DMS114 treated with DMSO at 0.1 percent for 48 hours (cell line): Measurements from ENCODE around the gene MAPK8IP3.

Experiments
- DNase-seq: peaks from one replicate; lab custom pipeline; 2025; ENCODE audit not compliant: unreplicated experiment; lab: John Stamatoyannopoulos, UW

Gene MAPK8IP3

GRCh38 chr16:1773703-1774447, 67.9 kb downstream of the MAPK8IP3 start:
- no peak for DNase-seq

- no peak for DNase-seq
Measured at GRCh38 chr16:1774448-1774780, 68.4 kb downstream of the MAPK8IP3 start.

- no peak for DNase-seq
Measured at GRCh38 chr16:1775006-1775845, 69.2 kb downstream of the MAPK8IP3 start.

GRCh38 chr16:1775846-1776671, 70.1 kb downstream of the MAPK8IP3 start:
- no peak for DNase-seq

- no peak for DNase-seq
Measured at GRCh38 chr16:1776672-1776955, 70.6 kb downstream of the MAPK8IP3 start.

DNA sequence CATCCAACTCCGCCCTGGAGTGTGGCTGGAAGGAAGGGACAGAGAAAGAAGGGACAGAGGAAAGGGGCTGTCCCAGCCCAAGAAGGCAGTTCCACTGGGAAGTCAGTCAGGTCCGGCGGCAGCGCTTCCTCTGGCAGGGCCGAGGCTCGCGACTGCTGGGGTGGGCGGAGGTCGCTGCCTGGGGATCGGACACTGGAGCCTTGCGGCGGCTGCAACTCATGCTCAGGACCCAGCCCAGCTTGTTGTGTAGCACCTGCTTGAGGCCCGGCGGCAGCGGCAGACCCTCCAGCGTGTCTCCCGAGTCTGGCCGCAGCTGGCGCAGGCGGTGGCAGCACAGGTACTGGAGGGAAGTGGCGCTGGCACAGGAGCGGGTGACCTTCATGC, 71.0 kb downstream of the MAPK8IP3 start:
- no peak for DNase-seq

DNA sequence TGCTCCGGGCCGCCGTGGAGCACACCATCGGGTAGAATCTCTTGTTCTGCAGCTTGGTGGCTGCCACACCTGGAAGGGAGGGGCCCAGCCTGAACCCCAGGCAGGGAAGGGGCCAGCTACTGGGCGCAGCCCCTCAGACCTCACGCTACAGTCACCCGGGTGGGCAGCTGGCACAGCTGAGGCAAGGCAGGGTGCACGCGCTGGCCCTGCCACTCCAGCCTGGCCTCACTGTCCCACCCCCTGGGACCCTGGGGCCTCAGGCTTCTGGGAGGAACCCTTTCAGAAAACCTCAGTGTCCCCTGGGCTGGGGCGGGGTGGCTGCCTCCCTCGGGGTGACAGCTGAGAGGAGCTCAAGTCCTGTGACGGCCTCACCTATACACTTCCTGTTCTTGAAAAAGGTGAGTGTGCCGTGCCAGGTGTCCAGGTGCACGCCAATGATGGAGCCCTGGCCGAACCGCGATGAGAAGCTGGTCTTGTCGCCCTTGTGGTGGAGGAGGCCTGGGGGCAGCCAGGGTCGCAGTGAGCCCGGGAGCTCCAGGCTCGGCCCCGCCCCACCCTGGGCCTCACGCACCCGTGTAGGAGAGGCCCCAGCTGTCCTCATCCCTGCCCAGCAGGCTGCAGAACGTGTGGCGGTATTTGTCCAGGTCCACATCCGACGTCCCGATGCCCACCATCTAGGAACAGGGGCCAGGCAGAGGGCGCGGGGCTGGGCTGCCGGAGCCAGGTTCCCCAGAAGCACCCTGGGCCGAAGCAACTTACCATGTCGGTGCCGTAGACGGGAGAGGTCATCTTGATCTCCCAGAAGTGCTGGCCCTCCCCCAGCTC, 71.6 kb downstream of the MAPK8IP3 start:
- no peak for DNase-seq

DNA sequence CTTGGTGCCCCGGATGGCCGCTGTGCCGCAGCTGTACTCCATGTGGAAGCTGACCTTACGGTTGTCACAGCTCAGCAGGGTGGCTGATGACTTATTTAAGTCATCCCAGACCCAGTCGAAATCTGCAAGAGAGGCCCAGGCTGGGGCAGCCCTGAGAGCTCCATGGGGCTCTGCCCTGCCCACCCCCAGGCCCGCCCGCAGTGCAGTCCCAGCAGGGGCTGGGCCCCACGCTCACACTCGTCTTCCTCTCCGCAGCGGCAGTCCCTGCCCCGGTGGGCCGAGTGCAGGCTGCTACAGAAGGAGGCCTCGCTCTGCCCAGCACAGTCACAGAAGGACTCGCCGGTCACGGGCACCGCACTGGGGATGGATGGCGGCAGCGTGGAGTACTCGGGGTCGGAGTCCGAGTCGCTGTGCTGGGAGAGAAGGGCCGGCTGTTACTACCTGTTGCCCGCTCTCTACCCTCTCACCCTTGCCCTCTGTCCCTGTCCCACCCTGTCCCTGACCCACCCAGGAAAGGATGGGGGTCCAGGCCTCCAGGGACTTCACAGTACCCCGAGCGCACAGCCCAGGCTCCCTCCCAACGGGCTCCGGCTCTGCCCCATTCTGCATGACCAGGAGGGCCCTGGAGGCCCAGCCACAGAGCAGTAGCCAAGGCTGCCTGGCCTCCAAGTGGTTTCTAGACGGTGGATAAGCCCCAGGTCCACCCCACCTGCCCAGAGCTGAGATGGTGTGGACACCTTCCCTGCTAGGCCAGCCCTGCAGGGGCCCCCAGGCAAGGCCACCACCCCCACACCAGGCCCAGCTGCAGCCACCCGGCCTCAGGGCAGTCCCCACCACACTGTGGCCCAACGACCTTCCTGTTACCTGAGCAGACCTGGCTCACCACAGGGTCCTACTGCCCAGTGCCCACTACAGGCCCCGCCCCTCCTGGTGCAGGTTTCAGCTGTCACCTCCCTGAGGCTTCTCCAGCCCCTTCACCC, 72.5 kb downstream of the MAPK8IP3 start:
- no peak for DNase-seq

- DNase-seq: no peak
Measured at GRCh38 chr16:1779234-1779701, 73.3 kb downstream of the MAPK8IP3 start.

GRCh38 chr16:1779741-1780676, 74.0 kb downstream of the MAPK8IP3 start:
- DNase-seq: no peak

DNA sequence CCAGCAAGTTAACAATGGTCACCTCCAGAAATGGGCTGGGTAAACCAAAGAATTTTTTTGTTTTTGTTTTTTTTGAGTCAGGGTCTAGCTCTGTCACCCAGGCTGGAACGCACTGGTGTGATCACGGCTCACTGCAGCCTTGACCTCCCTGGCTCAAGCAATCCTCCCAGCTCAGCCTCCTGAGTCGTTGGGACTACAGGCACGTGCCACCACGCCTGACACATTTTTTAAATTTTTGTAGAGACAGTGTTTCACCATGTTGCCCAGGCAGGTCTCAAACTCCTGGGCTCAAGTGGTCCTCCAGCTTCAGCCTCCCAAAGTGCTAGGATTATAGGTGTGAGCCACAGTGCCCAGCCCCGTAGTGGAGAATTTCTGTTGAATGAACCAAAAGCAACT, 74.7 kb downstream of the MAPK8IP3 start:
- DNase-seq: no peak

GRCh38 chr16:1781254-1781653, 75.3 kb downstream of the MAPK8IP3 start:
- DNase-seq: no peak

GRCh38 chr16:1781758-1782407, 75.9 kb downstream of the MAPK8IP3 start:
- DNase-seq: no peak

GRCh38 chr16:1782408-1783264, 76.6 kb downstream of the MAPK8IP3 start, which contains the start of the genes NUBP2 and SPSB3:
NUBP2 (plus strand) TSS chr16:1782960; CDS start chr16:1783021, 61 bp downstream.
SPSB3 (minus strand) TSS chr16:1782571; CDS start chr16:1781483, 1,088 bp downstream.
- DNase-seq: peak; percentile 97

DNA sequence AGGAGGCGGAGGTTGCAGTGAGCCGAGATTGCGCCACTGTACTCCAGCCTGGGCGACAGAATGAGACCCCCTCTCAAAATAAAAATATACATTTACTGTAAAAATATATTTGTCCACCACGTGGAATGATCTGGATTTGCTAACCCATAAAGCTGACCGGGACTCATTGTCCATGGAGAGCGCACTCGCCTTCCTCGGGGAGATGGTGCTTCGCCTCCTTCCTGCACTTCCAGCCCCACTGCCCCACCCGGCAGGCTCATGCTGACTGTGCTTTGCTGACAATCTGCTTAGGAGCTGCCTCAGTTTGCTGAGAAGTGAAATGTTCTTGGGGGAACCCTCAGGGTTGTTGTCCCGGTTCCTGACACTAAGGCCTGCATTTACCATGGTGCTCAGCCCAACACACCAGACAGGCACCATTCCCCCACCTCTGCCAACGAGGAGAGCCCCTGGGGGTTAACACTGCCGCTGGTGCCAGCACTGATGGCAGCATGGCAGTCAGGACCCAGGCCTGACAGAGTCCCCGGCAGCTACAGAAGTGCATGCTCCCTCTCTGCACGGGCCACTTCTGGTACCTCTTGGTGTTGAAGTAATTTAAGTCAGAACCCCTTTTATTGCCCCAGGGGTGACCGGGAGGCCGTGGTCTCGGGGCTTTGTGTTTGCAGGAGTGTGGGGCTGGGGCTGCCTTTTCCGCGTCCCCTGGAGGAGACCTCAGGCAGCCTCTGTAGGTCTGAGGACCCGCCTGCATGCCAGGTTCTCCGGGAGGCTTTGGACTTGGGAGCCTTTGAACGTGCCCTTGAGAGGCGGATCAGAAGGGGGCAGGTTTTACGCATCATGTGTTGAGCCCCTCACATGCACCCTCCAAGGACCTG, 79.2 kb downstream of the MAPK8IP3 start:
- no peak for DNase-seq

DNA sequence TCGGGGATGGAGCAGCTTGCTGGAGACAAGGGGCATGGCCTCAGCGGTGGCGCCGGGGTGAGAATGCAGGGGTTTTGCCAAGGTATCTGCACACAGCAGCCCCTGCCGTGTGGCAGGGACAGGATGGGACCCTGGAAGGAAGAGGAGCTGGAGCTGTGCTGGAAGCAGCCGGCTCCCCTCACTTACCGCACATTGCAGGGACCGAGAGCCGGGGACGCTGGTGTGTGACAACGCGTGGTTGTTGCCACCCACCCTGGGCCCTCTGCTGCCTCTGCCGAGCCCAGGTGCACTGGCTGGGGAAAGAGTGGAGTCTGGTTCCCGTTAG, 79.8 kb downstream of the MAPK8IP3 start:
- no peak for DNase-seq
